CD4-positive, alpha-beta T cell treated with Interleukin-10 for 1 hour (primary cell): Measurements from ENCODE around the gene LCN12.

Experiments
- DNase-seq: peaks from one replicate; pipeline ENCODE4 v3.0.0-alpha.2; 2020

Gene LCN12

DNA sequence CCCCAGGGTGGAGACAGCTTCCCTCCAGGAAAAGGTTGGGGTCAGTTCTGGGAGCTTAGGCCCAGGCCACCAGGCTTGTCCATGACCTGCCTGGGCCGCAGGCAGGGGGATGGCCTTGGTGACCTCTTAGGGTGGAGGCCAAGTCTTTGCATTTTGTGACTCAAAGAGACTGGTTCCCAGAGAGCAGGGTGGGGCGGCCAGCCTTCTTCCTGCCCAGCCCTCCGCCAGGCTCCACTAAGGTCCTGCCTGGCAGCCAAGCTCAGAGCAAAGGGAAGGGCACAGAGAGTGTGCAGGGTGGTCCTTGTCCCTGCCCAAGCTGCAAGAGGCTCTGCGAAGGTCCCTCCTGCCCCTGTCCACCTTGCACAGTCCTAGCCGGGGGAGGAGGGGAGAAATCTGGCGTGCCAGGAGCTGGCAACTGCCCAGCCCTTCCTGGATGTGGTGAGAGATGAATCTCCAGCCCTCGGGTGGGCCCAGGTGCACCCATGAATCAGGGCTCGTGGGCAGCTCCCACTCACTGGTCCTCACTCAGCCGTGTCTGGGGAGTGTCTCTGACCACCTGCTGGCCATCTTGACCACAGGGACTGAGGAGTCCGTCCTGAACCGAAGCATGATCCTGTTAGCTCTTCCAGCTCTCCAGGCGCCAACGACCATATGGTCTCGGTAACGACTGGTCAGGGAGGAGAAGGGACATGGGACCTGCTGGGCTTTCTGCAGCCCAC, 22.9 kb downstream of the LCN12 start:
- no peak for DNase-seq

DNA sequence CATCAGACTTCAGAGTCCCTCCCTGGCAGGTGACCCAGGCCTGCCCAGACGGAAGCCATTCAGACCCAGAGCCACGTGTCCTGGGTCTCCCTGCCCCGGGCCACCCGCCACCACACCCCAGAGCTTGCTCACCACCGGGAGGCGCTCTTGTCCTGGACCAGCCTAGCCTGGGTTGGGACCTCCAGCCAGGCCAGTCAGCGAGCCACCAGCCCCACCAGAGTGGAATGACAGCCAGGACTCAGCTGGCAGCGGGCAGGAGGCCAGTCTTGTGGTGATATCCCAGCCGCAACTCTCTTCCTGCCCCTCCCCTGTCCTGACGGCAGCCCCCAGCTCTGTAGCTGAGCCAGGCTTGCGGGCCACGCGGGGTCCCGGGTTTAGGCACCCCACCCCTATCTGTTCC, 23.6 kb downstream of the LCN12 start:
- peak; percentile 44 for DNase-seq

DNA sequence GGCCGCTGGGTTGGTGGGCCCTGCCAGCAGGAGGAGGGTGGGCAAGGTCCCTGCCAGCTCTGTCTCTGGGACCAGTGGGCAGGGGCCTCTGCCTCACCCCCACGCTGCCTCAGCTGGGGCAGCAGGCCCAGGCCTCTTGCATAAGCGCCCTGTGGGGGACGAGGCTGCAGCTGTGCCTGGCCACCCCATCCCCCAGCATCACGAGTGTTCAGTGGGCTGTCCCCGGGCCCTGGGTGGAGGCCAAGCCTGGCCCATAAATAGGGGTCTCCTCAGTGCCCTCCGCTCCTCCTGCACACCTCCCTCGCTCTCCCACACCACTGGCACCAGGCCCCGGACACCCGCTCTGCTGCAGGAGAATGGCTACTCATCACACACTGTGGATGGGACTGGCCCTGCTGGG, 25.1 kb downstream of the LCN12 start, which contains the start of gene PTGDS:
PTGDS (plus strand) TSS at position 282 of the 400 bp plus-strand sequence; CDS start at position 357, 75 bp downstream.
- DNase-seq, result no peak

DNA sequence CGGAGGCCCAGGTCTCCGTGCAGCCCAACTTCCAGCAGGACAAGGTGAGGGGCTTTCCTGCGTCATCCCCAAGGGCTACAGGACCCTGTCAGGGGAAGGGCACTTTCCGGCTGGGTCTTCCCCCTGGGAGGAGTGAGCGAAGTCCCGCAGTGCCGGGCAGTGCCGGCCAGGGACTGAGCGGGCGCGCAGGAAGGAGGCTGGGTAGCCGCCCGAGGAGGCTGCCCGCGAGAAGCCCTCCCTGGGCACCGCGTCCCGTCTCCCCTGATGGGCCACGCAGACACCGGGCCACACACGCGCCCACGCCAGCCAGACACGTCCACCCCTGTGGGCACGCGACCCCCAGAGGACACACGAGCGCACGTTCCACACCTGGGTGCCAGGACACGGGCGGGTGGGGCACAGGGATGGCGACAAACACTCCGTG, 25.6 kb downstream of the LCN12 start:
- DNase-seq, result no peak

DNA sequence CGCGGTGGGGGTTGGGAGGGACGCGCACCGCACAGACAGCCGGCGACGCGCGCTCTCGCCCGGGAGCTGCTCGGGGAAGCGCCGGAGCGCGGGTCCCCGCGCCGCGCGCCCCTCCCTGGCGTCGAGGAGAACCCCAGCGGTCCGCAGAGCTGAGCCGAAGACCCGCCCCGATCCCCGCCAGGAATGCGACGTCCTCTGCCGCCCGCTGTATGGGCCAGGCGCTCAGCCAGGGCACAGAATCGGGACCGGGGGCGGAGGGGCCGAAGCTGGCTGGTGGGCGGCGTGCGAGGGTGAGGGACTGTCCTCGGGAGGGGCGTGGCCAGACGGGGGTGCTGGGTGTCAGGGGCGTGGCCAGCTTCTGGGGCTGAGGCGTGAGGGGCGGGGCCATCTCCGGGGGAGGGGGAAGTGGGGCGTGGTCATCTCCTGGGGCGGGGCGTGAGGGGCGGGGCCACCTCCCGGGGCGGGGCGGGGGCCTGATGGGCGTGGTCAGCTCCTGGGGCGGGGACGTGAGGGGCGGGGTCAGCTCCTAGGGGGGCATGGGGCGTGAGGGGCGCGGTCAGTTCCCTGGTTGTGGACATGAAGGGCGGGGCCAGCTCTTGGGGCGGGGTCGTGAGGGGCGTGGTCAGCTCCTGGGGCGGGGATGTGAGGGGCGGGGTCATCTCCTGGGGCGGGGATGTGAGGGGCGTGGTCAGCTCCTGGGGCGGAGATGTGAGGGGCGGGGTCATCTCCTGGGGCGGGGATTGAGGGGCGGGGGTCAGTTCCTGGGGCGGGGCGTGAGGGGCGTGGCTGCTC, 26.2 kb downstream of the LCN12 start:
- DNase-seq, result peak; percentile 77

DNA sequence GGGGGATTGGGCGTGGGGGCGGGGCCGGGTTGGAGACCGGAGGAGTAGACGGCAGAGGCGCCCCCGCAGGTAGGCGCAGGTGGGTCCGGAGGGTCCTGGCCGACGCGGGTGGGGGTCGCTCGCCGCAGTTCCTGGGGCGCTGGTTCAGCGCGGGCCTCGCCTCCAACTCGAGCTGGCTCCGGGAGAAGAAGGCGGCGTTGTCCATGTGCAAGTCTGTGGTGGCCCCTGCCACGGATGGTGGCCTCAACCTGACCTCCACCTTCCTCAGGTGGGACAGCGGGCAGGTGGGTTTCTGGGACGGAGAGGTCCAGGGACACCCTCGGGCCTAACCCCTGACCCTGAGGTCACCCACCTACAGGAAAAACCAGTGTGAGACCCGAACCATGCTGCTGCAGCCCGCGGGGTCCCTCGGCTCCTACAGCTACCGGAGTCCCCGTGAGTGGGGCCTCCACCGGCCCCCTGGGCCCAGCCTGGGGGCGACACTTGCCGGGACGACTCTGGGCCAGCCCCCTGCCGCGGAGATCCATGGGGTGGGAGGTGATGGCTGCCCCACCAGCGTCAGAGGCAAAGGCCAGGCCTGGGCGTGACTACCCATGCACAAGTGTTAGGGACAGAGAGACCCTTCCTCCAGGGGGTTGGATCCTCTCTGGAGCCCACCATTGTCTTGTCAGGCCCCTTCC, 26.9 kb downstream of the LCN12 start:
- no peak for DNase-seq

DNA sequence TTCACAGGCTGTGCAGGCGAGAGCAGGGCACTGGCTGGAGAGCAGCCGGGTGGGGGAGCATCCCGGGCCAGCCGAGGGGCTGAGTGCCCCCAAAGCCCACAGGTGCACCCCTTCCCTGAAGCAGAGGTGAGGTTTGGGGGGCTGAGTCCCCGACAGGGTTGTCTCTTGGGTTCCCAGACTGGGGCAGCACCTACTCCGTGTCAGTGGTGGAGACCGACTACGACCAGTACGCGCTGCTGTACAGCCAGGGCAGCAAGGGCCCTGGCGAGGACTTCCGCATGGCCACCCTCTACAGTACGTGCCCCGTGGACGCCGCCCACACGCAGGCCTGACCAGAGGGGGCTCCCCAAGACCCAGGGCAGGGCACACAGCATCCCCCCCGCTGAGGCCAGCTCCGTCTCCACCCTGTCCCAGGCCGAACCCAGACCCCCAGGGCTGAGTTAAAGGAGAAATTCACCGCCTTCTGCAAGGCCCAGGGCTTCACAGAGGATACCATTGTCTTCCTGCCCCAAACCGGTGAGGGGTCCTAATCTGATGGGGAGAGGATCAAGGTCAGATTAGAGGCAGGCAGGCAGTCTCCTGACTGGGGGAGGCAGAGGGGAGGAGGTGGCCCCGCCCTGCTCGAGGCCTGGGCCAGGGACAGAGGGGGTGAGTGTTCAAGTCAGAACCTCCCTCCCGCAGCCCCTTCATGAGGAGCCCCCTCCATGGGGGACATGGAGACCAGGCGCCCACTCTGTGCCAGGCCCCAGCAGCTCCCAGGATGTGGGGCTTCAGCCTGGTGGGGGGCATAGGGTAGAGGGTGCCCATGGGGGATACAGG, 27.9 kb downstream of the LCN12 start:
- DNase-seq, result no peak

DNA sequence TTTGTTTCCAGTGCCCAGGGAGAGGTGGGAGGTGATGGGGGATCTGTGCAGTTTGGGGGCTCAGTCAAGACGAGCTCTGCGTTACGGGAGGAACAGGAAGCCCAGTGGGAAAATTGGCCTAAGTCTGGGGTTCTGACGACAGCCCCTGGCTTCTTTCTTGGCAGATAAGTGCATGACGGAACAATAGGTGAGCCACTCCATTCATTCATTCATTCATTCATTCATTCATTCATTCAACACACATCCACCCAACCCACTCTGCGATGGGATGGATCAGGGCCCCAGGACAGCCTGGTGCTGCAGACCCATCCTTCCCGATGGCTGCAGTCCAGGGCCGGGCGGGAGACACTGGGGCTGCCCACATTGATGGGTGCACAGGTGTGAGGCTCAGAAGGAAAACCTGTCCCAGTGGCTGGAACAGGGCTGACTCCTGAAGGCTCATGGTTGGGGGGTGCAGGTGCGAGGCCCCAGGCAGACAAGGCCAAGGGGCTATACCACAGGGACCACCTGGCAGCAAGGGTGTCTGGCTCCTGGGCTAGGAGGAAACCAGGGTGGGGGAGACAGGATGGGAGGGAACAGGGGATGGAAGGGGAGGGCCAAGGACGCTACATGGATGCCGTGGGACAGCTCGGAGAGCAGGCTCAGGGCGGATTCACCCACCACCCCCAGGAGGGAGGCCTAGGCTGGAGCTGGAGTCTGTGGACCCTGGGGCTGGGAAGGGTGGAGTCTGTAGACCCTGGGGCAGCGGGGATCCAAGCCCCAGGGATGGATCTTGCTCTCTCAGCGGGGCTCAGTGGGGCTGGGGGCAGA, 28.8 kb downstream of the LCN12 start:
- DNase-seq, result no peak

DNA sequence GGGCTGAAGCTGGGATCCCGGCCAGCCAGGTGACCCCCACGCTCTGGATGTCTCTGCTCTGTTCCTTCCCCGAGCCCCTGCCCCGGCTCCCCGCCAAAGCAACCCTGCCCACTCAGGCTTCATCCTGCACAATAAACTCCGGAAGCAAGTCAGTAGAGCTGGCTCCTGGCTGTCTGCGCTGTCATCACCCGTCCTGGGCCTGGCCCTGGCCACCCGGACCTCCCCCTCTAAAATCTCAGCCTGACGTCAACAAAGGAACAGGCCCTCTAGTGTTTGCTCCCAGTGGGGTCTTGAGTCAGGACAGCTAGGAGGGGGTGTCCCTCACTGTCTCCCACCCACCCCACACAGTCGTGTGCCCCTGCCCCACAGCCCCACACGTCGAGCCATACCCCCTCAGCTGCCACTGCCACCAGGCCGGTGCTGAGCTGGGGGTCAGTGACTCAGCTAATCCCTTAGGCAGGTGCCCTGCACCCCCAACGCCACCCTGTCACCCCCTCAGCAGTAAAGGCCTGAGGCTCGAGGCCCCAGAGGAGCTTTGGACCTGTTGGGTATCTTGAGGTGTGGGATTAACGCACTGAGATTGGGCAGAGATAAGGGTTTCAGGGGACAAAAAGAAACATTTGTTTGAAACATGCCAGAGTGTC, 29.6 kb downstream of the LCN12 start:
- no peak for DNase-seq

DNA sequence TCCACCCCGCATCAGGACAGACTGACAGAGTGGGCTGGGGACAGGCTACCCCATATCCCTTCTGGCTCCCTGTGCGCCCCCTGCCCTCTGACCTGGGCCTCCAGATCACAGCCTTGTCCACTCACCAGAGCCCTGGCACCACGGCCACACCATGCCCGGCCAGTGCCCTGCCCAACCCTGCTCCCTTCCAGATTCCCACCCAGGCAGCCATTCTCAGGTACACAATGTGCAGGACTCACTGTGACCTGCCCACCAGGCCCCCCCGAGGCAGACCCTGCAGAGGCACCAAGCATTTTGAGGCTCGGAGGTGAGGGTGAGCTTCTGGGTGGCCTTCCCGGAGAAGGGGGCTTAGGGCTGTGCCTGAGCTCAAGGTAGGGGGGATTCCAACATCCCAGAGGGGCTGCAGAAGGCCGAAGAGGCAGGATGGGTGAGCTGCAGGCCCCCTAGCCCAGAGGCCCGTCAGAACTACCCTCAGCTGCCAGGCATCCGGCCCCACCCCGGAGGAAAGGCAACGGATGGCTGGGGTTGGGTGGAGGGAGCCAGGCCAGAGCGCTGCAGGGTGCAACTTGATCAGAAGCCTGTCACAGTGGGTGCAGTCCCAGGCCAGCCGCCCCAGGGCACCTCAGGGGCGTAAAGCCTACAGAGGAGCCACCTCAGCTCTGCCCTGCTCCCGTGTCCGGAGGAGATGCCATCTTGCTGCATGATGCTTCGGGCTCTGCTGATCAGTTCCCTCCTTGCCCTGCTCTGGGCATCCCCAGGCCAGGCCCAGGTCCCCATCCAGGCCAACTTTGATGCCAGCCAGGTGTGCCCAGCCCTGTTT, 30.4 kb downstream of the LCN12 start, which contains the start of gene LCNL1:
LCNL1 (plus strand) TSS at position 762 of the 820 bp plus-strand sequence. CDS start 594 bp downstream, outside the sequence.
- DNase-seq, result no peak

DNA sequence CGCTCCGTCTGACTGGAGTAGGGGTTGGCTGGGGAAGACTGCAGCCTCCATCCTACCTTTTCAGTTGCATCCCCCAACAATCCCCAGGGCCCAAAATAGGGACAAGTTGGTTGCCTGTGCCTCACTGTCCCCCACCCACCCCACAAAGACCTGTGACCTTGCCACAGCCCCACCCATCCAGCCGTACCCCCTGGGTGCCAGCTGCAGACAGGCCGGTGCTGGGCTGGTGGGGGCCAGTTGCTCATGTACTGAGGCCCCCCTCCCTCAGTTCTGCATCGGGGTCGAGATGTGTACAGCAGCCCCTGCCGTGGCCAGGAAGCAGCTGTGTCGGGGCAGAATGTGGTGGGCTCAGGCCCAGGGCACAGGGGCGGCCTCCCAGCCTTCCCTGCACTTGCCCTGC, 31.1 kb downstream of the LCN12 start:
- no peak for DNase-seq

DNA sequence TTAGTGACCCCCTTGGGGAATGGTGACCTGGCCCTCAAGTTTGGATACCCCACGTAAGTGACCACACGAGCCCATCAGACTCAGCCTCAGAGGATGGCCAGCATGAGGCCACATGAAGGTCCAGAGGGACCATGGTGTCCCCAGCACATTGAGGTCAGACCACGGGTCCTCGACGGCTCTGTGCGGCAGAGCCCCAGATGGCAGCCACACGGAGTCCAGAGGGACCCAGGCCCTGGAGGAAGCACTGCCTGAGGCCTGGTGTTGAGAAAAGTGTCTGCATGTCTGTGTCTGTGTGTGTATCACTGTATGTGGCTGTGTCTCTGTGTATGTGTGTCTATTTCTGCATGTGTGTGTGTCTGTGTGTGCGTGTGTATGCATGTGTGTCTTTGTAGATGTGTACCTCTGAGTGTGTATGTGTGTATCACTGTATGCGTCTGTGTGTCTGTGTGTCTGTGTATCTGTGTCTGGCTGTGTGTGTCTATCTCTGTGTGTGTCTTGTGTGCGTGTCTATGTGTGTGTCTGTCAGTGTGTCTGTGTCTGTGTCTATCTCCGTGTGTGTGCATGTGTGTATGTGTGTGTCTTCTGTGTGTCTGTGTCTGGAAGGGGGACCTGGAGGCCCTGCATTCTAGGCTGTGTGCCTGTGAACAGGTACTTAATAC, 31.7 kb downstream of the LCN12 start:
- DNase-seq, result no peak

DNA sequence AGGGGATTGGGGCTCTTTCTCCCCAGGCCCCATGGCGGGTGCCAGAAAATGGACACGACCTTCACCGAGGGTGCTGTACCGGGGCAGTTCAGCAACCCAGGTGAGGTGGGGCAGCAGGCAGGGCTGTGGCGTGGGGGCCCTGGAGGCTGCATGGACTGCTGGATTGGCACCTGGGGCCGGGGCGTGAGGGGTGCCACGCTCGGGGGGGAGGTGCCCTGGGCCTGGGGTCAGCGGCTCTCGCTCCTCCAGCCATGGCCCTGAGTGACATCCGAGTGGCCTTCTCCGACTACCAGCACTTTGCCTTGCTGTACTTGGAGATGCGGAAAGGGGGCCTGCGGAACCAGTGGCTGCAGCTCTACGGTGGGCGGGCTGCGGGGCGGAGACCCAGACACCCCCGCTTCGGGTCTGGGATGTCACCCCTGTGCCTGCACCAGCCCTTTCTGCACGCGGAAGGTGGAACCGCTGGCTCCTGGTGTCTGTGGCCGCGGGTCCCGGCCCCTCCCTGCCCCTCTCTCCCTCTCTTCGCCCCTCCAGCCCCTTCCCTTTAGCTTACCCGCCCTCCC, 32.5 kb downstream of the LCN12 start:
- DNase-seq, result no peak

DNA sequence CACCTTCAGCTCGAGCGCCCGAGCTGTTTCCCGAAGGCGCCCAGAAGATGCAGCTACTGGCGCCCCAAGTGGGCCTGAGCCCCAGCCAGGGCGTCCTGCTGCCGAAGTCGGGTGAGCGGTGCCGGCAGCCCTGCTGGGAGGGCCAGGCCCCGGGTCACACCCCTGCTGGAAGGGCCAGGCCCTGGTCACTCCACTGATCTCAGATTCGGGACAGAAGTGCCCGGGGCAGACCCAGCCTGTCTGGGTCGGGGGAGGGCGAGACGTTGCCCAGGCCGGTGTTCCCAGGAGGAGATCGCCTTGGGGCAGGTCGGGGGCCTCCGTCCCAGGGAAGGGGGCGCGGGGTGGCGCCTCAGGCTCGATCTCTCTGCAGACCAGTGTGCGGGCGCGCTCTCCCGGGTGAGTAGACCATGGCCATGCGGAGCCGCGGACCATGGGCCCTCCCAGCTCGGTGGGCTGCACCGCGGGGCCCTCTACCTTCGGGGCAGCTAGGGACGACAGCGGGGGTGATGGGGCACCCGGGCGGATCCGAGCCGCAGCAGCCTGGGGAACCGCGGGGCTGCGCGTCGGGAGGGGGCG, 33.0 kb downstream of the LCN12 start:
- DNase-seq, result no peak

DNA sequence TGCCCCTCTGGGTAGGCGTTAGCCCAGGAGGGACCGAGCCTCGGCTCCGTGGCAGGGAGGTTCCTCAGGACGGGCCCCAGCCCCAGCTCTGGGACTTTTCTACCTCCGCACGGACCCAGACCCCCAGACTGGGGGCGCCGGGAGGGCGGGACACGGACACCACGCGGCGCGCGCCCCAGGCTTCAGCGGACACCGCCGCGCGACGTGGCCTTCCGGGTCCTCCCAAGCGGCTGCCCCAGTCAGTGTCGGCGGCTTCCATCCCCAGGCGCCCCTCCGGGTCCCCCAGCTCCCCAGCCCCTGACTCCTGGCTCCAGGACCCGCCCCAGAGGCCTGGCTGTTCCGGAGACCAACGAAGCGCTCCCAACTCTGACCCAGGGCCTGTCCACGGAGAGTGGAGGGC, 33.8 kb downstream of the LCN12 start:
- DNase-seq, result no peak

DNA sequence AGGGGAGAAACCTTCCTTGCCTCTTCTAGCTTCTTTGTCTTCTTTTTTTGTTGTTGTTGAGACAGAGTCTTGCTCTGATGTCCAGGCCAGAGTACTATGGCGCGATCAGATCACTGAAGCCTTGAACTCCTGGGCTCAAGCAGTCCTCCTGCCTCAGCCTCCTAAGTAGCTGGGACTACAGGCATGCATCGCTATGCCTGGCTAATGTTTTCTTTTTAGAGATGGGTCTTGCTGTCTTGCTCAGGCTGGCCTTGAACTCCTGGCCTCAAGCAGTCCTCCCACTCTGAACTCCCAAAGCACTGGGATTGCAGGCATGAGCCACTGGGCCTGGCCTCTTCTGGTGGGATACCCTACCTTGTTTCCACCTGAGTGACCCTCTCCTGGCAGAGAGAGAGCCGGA, 36.8 kb downstream of the LCN12 start:
- DNase-seq, result no peak

DNA sequence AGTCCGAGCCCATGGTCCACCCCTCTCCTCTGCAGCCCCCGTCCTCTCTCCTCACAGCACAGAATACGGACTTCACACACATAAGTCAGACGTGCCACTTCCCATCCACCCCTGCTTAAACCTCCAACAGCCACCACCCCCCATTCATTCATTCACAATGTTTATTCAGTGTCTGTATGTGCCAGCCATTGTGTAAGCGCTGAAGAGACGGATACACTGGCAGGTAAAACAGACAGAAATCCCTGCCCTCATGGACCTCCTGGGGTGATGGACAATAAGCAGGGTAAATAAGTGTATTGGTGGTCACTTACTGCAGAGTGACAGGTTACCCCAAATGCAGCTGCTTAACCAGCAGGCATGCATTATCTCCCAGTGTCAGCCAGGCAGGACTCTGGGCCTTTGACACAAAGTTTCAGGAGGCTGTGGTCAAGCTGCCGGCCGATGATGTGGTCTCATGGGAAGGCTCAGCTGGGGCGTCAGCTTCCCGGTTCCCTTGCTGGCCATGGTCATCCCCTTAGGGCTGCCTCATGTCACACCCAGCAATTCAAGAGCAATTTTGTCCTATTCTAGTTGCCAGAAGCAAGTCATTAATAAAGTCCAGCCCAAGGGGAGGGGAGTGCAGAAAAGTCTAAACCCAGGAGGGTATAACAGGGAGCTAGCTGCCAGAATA, 38.3 kb downstream of the LCN12 start:
- no peak for DNase-seq
